ENCODE results near the gene HMCN2.

DNA sequence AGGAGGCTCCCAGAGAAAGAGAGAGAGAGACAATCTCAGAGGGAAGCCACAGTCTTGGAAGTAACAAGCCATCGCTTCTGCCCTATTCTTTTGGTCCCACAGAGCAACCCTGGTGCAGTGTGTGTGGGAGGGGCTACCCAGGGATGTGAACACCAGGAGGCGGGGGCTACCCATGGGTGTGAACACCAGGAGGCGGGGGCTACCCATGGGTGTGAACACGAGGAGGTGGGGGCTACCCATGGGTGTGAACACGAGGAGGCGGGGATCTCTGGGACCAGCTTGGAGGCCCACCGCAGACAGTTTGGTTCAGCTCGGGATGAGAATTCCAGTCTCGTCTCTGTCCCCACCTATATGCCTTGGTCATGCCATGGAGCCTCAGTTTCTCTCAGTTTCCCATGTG, 44.9 kb downstream of the HMCN2 start:
- TF ChIP-seq EZH2 (IDR thresholded peaks at IDR 0.05), result no peak
- no peak for TF ChIP-seq POLR2AphosphoS5 (IDR thresholded peaks at IDR 0.05; ENCODE audit: borderline replicate concordance, low read depth, low read length)
